ENCODE results near the gene SLC17A2. TPM values are rescaled to one million over a fixed set of nuclear protein-coding genes. Genes with fewer than 3 reads are reported as not detected.

SLC17A2 gene
- total and polyA plus RNA-seq, 2 of the 13 experiments (the other 11 are each of a cell fraction or from before 2014, with no cell fraction given) = 11.2 to 32.4 TPM

GRCh38 chr6:25875563-25875905, 55.0 kb downstream of the SLC17A2 start (continued):
- TF ChIP-seq, protein P1, sequence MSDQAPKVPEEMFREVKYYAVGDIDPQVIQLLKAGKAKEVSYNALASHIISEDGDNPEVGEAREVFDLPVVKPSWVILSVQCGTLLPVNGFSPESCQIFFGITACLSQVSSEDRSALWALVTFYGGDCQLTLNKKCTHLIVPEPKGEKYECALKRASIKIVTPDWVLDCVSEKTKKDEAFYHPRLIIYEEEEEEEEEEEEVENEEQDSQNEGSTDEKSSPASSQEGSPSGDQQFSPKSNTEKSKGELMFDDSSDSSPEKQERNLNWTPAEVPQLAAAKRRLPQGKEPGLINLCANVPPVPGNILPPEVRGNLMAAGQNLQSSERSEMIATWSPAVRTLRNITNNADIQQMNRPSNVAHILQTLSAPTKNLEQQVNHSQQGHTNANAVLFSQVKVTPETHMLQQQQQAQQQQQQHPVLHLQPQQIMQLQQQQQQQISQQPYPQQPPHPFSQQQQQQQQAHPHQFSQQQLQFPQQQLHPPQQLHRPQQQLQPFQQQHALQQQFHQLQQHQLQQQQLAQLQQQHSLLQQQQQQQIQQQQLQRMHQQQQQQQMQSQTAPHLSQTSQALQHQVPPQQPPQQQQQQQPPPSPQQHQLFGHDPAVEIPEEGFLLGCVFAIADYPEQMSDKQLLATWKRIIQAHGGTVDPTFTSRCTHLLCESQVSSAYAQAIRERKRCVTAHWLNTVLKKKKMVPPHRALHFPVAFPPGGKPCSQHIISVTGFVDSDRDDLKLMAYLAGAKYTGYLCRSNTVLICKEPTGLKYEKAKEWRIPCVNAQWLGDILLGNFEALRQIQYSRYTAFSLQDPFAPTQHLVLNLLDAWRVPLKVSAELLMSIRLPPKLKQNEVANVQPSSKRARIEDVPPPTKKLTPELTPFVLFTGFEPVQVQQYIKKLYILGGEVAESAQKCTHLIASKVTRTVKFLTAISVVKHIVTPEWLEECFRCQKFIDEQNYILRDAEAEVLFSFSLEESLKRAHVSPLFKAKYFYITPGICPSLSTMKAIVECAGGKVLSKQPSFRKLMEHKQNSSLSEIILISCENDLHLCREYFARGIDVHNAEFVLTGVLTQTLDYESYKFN (CRISPR knock-in tag; conservative IDR thresholded peaks at IDR 0.05) = 0 out of 2 replicates have a peak, but pooled peaks have one; percentile 21
- no peak for TF ChIP-seq ZNF264 (CRISPR knock-in tag; IDR thresholded peaks at IDR 0.05)

DNA sequence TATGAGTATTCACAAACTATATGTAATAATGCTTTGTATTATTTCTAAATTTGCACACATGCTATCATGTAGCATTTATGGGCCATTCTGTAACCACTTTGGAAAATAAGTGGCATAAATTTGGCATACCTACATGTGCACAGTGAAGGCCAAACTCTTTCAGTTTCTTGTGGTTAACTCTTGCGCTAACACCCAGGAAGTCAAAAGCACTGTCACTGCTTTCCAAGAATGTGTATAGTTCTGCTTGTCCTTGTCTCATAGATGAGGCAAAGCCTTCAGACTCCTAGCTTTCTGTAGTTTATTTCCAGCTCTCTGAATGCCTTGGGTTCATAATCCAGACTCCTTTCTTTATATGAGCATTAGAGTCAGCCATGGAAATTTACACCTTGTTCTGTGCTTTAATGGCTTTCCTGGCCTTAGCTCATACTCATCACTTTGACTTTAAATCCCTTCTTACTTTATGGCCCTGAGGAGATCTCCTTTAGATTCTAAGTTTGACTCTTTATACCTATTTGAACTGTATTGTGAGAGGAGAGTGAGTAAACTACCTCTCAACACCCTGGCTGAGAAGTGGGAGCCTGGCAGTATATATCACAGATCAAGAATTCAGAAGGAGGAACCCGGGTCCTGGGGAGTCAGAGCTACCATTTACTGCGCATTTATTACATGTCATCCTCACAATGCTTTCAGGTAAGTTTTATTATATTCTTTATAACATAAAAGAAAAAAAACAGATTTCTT, 55.5 kb downstream of the SLC17A2 start:
- no TSS peak for BruUV-seq (replicated peaks)
- Histone ChIP-seq H2AFZ (ENCODE audit: low read length) (no peak overlapping the region), H3K9me3 (ENCODE audit: low read length) (no peaks in the 10 kb centered on the region), H3K79me2 (ENCODE audit: insufficient read depth, low read length) (no peaks in the 10 kb centered on the region), H3K4me1 (ENCODE audit: insufficient read depth, low read length) (peaks cover 32% of the 10 kb centered on the region), H3K36me3 (replicated peaks in 1 of 2; ENCODE audit: control insufficient read depth in 1 of 2, insufficient read depth in 2 of 2, low read length in 2 of 2) (no peaks in the 10 kb centered on the region), H3K27ac (ENCODE audit: extremely low read length, insufficient read depth, low read length) (no peak overlapping the region), H3K27me3 (ENCODE audit: control insufficient read depth in 1 of 2, insufficient read depth in 2 of 2, low read length in 2 of 2) (no peaks in the 10 kb centered on the region), H3K9ac (ENCODE audit: insufficient read depth, low read depth, low read length) (no peak overlapping the region), H3K4me2 (ENCODE audit: low read depth, low read length) (0 out of 2 replicates have a peak overlapping the region, but pooled peaks have one; percentile 21), H4K20me1 (ENCODE audit: insufficient read depth, low read length) (no peaks in the 10 kb centered on the region), H3K4me3 (replicated peaks in 1 of 3; ENCODE audit: insufficient read depth in 1 of 3, low read depth in 2 of 3, low read length in 3 of 3) (no peak overlapping the region)
- intact Hi-C loops (cut with micrococcal nuclease; ENCODE audit: unreplicated experiment) = no loop called here
- no peak for DNase-seq (ENCODE audit: low spot score)
- peak; percentile 24; the same call in 1 of the 3 replicates for ATAC-seq
- 82% methylated on average over 3 of the region's 3 CpGs for WGBS (ENCODE audit: low lambda C conversion rate)
- in situ Hi-C loops (cut with HindIII; ENCODE audit: extremely low pct_ligation_motif_present, low pct_unique_long_range_greater_than_20kb) = loop anchor here (25.0 kb wide), 1 partner anchor 613 kb away; no protein-coding TSS in a partner anchor
- ChIA-PET POLR2A (interaction anchor here (1.2 kb wide), 1 partner anchor 24 kb away, joined by 4 read pairs; no protein-coding TSS in a partner anchor), CTCF (ENCODE audit: low intra/inter-chr PET ratio, low total read pairs) (no interaction called here)
- peak; percentile 58 for FAIRE-seq
- no peak for TF ChIP-seq SP4 (CRISPR knock-in tag; IDR thresholded peaks at IDR 0.05)
- TF ChIP-seq HIC2 (CRISPR knock-in tag; IDR thresholded peaks at IDR 0.05; ENCODE audit: low read depth) = no peak
- no peak for TF ChIP-seq ZBTB20 (CRISPR knock-in tag; IDR thresholded peaks at IDR 0.05; ENCODE audit: borderline replicate concordance, low read depth)
- TF ChIP-seq SMAD9 (CRISPR knock-in tag; IDR thresholded peaks at IDR 0.05) = no peak
- TF ChIP-seq ZNF512B (CRISPR knock-in tag; IDR thresholded peaks at IDR 0.05; ENCODE audit: borderline replicate concordance) = no peak
- TF ChIP-seq, protein P2, sequence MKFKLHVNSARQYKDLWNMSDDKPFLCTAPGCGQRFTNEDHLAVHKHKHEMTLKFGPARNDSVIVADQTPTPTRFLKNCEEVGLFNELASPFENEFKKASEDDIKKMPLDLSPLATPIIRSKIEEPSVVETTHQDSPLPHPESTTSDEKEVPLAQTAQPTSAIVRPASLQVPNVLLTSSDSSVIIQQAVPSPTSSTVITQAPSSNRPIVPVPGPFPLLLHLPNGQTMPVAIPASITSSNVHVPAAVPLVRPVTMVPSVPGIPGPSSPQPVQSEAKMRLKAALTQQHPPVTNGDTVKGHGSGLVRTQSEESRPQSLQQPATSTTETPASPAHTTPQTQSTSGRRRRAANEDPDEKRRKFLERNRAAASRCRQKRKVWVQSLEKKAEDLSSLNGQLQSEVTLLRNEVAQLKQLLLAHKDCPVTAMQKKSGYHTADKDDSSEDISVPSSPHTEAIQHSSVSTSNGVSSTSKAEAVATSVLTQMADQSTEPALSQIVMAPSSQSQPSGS (CRISPR knock-in tag; IDR thresholded peaks at IDR 0.05) = no peak
- no peak for TF ChIP-seq IKZF4 (CRISPR knock-in tag; IDR thresholded peaks at IDR 0.05; ENCODE audit: borderline replicate concordance, low read depth, not compliant biosample characterization)
- no peak for TF ChIP-seq ISL2 (CRISPR knock-in tag; IDR thresholded peaks at IDR 0.05)
